Activated naive CD4-positive, alpha-beta T cell treated with anti-CD3 and anti-CD28 coated beads for 36 hours (primary cell): ENCODE data around the gene MSANTD3. TPM values are rescaled to one million over a fixed set of nuclear protein-coding genes. Genes with fewer than 3 reads are reported as not detected.
"Not testable (repeated sequence)": the region's sequence is repeated elsewhere in the genome, so short reads cannot be mapped to it uniquely, and the experiment has no call there.

ENCODE experiments used
- CTCF ChIA-PET: fragments of 350-600 bp; sonication (Branson Sonifier 250); formaldehyde crosslinking; loops from one replicate; lab custom pipeline; 2021; ENCODE audit warnings: antibody characterized with exemption; lab: Charles Lee
- DNase-seq: peaks from one replicate; pipeline ENCODE4 v3.0.0-alpha.2; 2020
- H3K27ac Mint-ChIP-seq: one replicate; pipeline ENCODE4 v1.8.0; 2021; ENCODE audit warnings: mild to moderate bottlenecking, mixed read lengths
- H3K27me3 Mint-ChIP-seq: one replicate; pipeline ENCODE4 v1.8.0; 2021; ENCODE audit warnings: low read depth, mixed read lengths
- H3K36me3 Mint-ChIP-seq: one replicate; pipeline ENCODE4 v1.8.0; 2021; ENCODE audit warnings: low read depth, mixed read lengths
- H3K4me1 Mint-ChIP-seq: one replicate; pipeline ENCODE4 v1.8.0; 2021; ENCODE audit warnings: low read depth, mixed read lengths
- H3K4me3 Mint-ChIP-seq: one replicate; pipeline ENCODE4 v1.8.0; 2021; ENCODE audit warnings: mild to moderate bottlenecking, moderate library complexity, mixed read lengths
- H3K9me3 Mint-ChIP-seq: one replicate; pipeline ENCODE4 v1.8.0; 2021; ENCODE audit warnings: mixed read lengths
- intact Hi-C: fragments of 100-400 bp; cut with micrococcal nuclease; formaldehyde crosslinking; loops from one replicate; pipeline ENCODE4 v1.15.1; 2023
- total RNA-seq, 2 experiments: library from RNA; stranded (reverse); gene quantifications; one replicate each; pipeline ENCODE4 v1.2.3, GENCODE V29; 2021

The MSANTD3 gene
- total RNA-seq, 2 experiments from 2014 or later = 10.4 to 11.5 TPM

- peak; percentile 93 for DNase-seq
- peaks cover 13% of the 10 kb centered on the region for H3K4me1 Mint-ChIP-seq
- H3K36me3 Mint-ChIP-seq = peaks cover 1% of the 10 kb centered on the region
- H3K27ac Mint-ChIP-seq = peak overlapping the region; percentile 32
- H3K9me3 Mint-ChIP-seq = no peaks in the 10 kb centered on the region
- H3K4me3 Mint-ChIP-seq = peak overlapping the region; percentile 82
- H3K27me3 Mint-ChIP-seq = peaks cover 17% of the 10 kb centered on the region
- CTCF ChIA-PET = interaction anchor here (0.7 kb wide), 2 partner anchors 15 to 190 kb away, joined by 3 to 5 read pairs; partner anchors contain the start of gene MSANTD3
- intact Hi-C loops = loop anchor here (1.0 to 5.0 kb wide), 7 partner anchors 15 to 987 kb away; partner anchors contain the start of genes INVS, MRPL50, NR4A3 and STX17
Observed at GRCh38 chr9:100411472-100412283, 15.3 kb upstream of the MSANTD3 start.

GRCh38 chr9:100413839-100414420 lies 13.0 kb upstream of the MSANTD3 start:
- H3K27ac Mint-ChIP-seq = no peak overlapping the region
- H3K27me3 Mint-ChIP-seq = peaks cover 12% of the 10 kb centered on the region
- DNase-seq = no peak
- H3K4me1 Mint-ChIP-seq = peaks cover 13% of the 10 kb centered on the region
- no peak overlapping the region for H3K4me3 Mint-ChIP-seq
- CTCF ChIA-PET = interaction anchor here (0.9 to 1.2 kb wide), 4 partner anchors 13 to 58 kb away, joined by 3 to 5 read pairs (median 4); no protein-coding TSS in a partner anchor
- H3K36me3 Mint-ChIP-seq = peaks cover 1% of the 10 kb centered on the region
- intact Hi-C loops = loop anchor here (5.0 kb wide), 3 partner anchors 183 to 592 kb away; partner anchors contain the start of genes NR4A3 and STX17
- no peaks in the 10 kb centered on the region for H3K9me3 Mint-ChIP-seq

- intact Hi-C loops = no loop called here
Observed at GRCh38 chr9:100417815-100418214, 9.1 kb upstream of the MSANTD3 start.

GRCh38 chr9:100419166-100419565 lies 7.8 kb upstream of the MSANTD3 start:
- Mint-ChIP-seq H3K27ac (no peak overlapping the region), H3K4me3 (no peak overlapping the region), H3K9me3 (no peaks in the 10 kb centered on the region), H3K27me3 (peaks cover 9% of the 10 kb centered on the region), H3K36me3 (no peaks in the 10 kb centered on the region), H3K4me1 (no peaks in the 10 kb centered on the region)
- intact Hi-C loops = no loop called here
- CTCF ChIA-PET = interaction anchor here (0.6 to 0.9 kb wide), 2 partner anchors 13 to 21 kb away, joined by 3 to 4 read pairs; no protein-coding TSS in a partner anchor
- no peak for DNase-seq

More at GRCh38 chr9:100417815-100418214, 9.1 kb upstream of the MSANTD3 start:
- DNase-seq = no peak
- Mint-ChIP-seq H3K4me3 (no peak overlapping the region), H3K36me3 (no peaks in the 10 kb centered on the region), H3K27me3 (peaks cover 9% of the 10 kb centered on the region), H3K9me3 (no peaks in the 10 kb centered on the region), H3K27ac (no peak overlapping the region), H3K4me1 (no peaks in the 10 kb centered on the region)
- CTCF ChIA-PET = interaction anchor here (1.1 kb wide), 1 partner anchor 20 kb away, joined by 3 read pairs; no protein-coding TSS in a partner anchor

- H3K27ac Mint-ChIP-seq, H3K27me3 Mint-ChIP-seq, H3K4me3 Mint-ChIP-seq, H3K36me3 Mint-ChIP-seq, H3K4me1 Mint-ChIP-seq, H3K9me3 Mint-ChIP-seq, intact Hi-C loops, DNase-seq: not testable (repeated sequence)
- CTCF ChIA-PET = interaction anchor here (1.7 kb wide), 1 partner anchor 17 kb away, joined by 6 read pairs; no protein-coding TSS in a partner anchor
Observed at GRCh38 chr9:100421116-100421515, 5.8 kb upstream of the MSANTD3 start.

GRCh38 chr9:100425758-100426157 lies 1.2 kb upstream of the MSANTD3 start:
- Mint-ChIP-seq H3K4me3 (peak overlapping the region; percentile 91), H3K36me3 (peaks cover 2% of the 10 kb centered on the region), H3K27me3 (no peaks in the 10 kb centered on the region), H3K4me1 (peaks cover 30% of the 10 kb centered on the region), H3K9me3 (no peaks in the 10 kb centered on the region), H3K27ac (no peak overlapping the region)
- CTCF ChIA-PET = interaction anchor here (0.8 to 1.0 kb wide), 2 partner anchors 11 to 173 kb away, joined by 4 read pairs; no protein-coding TSS in a partner anchor
- DNase-seq = no peak
- intact Hi-C loops = loop anchor here (1.0 to 5.0 kb wide), 6 partner anchors 14 to 1109 kb away; partner anchors contain the start of genes MRPL50, NR4A3, TEX10 and ZNF189

GRCh38 chr9:100426189-100426529 lies 784 bp upstream of the MSANTD3 start:
- CTCF ChIA-PET = interaction anchor here (0.6 to 1.0 kb wide), 5 partner anchors 12 to 615 kb away, joined by 3 to 4 read pairs (median 4); no protein-coding TSS in a partner anchor
- intact Hi-C loops = loop anchor here (1.0 to 5.0 kb wide), 6 partner anchors 15 to 1109 kb away; partner anchors contain the start of genes MRPL50, NR4A3, TEX10 and ZNF189
- peak overlapping the region; percentile 91 for H3K4me3 Mint-ChIP-seq
- H3K27me3 Mint-ChIP-seq = no peaks in the 10 kb centered on the region
- H3K36me3 Mint-ChIP-seq = peaks cover 2% of the 10 kb centered on the region
- H3K27ac Mint-ChIP-seq = peak overlapping the region; percentile 82
- H3K4me1 Mint-ChIP-seq = peaks cover 30% of the 10 kb centered on the region
- H3K9me3 Mint-ChIP-seq = no peaks in the 10 kb centered on the region
- DNase-seq = no peak

- H3K27ac Mint-ChIP-seq = peak overlapping the region; percentile 10
Observed at GRCh38 chr9:100427366-100428263, 672 bp downstream of the MSANTD3 start.

GRCh38 chr9:100428871-100429654 lies 2.1 kb downstream of the MSANTD3 start:
- H3K36me3 Mint-ChIP-seq = peaks cover 2% of the 10 kb centered on the region
- CTCF ChIA-PET = interaction anchor here (1.5 to 1.6 kb wide), 2 partner anchors 9 to 79 kb away, joined by 5 to 7 read pairs; no protein-coding TSS in a partner anchor
- H3K4me3 Mint-ChIP-seq = no peak overlapping the region
- no peak overlapping the region for H3K27ac Mint-ChIP-seq
- H3K9me3 Mint-ChIP-seq = no peaks in the 10 kb centered on the region
- H3K4me1 Mint-ChIP-seq = peaks cover 30% of the 10 kb centered on the region
- no peak for DNase-seq
- intact Hi-C loops = loop anchor here (1.0 to 5.0 kb wide), 3 partner anchors 9 to 968 kb away; partner anchors contain the start of genes MRPL50, NR4A3 and ZNF189
- no peaks in the 10 kb centered on the region for H3K27me3 Mint-ChIP-seq

More at GRCh38 chr9:100427366-100428263, 672 bp downstream of the MSANTD3 start:
- CTCF ChIA-PET = interaction anchor here (1.3 kb wide), 1 partner anchor 10 kb away, joined by 9 read pairs; no protein-coding TSS in a partner anchor
- peaks cover 30% of the 10 kb centered on the region for H3K4me1 Mint-ChIP-seq
- DNase-seq = peak; percentile 28
- H3K36me3 Mint-ChIP-seq = peaks cover 2% of the 10 kb centered on the region
- intact Hi-C loops = loop anchor here (1.0 to 5.0 kb wide), 4 partner anchors 11 to 1107 kb away; partner anchors contain the start of genes MRPL50, NR4A3 and ZNF189
- H3K4me3 Mint-ChIP-seq = peak overlapping the region; percentile 72
- no peaks in the 10 kb centered on the region for H3K27me3 Mint-ChIP-seq
- H3K9me3 Mint-ChIP-seq = no peaks in the 10 kb centered on the region

GRCh38 chr9:100430286-100430940 lies 3.5 kb downstream of the MSANTD3 start:
- peaks cover 30% of the 10 kb centered on the region for H3K4me1 Mint-ChIP-seq
- CTCF ChIA-PET = interaction anchor here (1.5 to 1.6 kb wide), 2 partner anchors 8 to 81 kb away, joined by 5 to 7 read pairs; no protein-coding TSS in a partner anchor
- no peak for DNase-seq
- no peaks in the 10 kb centered on the region for H3K27me3 Mint-ChIP-seq
- H3K4me3 Mint-ChIP-seq = no peak overlapping the region
- H3K9me3 Mint-ChIP-seq = no peaks in the 10 kb centered on the region
- peaks cover 2% of the 10 kb centered on the region for H3K36me3 Mint-ChIP-seq
- intact Hi-C loops = no loop called here
- H3K27ac Mint-ChIP-seq = no peak overlapping the region
